SK-N-SH (cell line): Measurements from ENCODE around the gene GTF2E1.

Experiments
- CHD2 ChIP-seq: fragments of 150-350 bp; IDR thresholded peaks from 2 replicates; pipeline ENCODE4 v1.6.1; 2018; ENCODE audit warnings: low read length; ENCODE audit not compliant: partially characterized antibody
- CTCF ChIP-seq: fragments of 200-600 bp; sonication (generic); IDR thresholded peaks from 2 replicates; pipeline ENCODE4 v1.6.1; 2017; ENCODE audit warnings: antibody characterized with exemption, mild to moderate bottlenecking, moderate library complexity
- ELF1 ChIP-seq: IDR thresholded peaks from 2 replicates; pipeline ENCODE4 v1.4.0; 2012
- EZH2phosphoT487 ChIP-seq: fragments of 200-600 bp; sonication (generic); IDR thresholded peaks from 2 replicates; pipeline ENCODE4 v1.6.1; 2017; ENCODE audit warnings: low read depth, mixed run types, mild to moderate bottlenecking, antibody characterized with exemption, moderate library complexity, borderline replicate concordance
- GATA2 ChIP-seq: sonication (generic); formaldehyde crosslinking; IDR thresholded peaks from 2 replicates; pipeline ENCODE4 v1.5.0; 2020; ENCODE audit warnings: mild to moderate bottlenecking, missing genetic modification reagents
- NFIC ChIP-seq: IDR thresholded peaks from 2 replicates; pipeline ENCODE4 v1.4.0; 2012; ENCODE audit warnings: borderline replicate concordance
- SIN3A ChIP-seq: IDR thresholded peaks from 2 replicates; pipeline ENCODE4 v1.6.1; 2012; ENCODE audit warnings: low read depth, mild to moderate bottlenecking, low read length, moderate library complexity, borderline replicate concordance
- TCF12 ChIP-seq: IDR thresholded peaks from 2 replicates; pipeline ENCODE4 v1.4.0; 2012
- TEAD4 ChIP-seq: IDR thresholded peaks from 2 replicates; pipeline ENCODE4 v1.4.0; 2012; ENCODE audit warnings: mild to moderate bottlenecking, borderline replicate concordance; ENCODE audit not compliant: insufficient read depth

GRCh38 chr3:120773932-120774331, 31.4 kb downstream of the GTF2E1 start:
- TF ChIP-seq CTCF (no peak), TEAD4 (no peak), GATA2 (no peak), TCF12 (peak; percentile 68), NFIC (peak; percentile 22; the same call in 1 of the 2 replicates), ELF1 (no peak), EZH2phosphoT487 (no peak), SIN3A (no peak), CHD2 (no peak)
